Endothelial cell of umbilical vein (primary cell): ENCODE data around the gene NFE2L1. TPM values are rescaled to one million over a fixed set of nuclear protein-coding genes. Genes with fewer than 3 reads are reported as not detected.

Experiments used
- BruUV-seq: library from RNA; stranded (reverse); fragments of 400-500 nt; replicated peaks from 2 replicates; lab custom pipeline; 2021; lab: Mats Ljungman, UMichigan
- CTCF ChIA-PET: fragments of 300-600, 350-600 bp; sonication (Branson Sonifier 250); formaldehyde crosslinking; loops from one replicate; lab custom pipeline; 2021; ENCODE audit warnings: antibody characterized with exemption, inconsistent platforms; lab: Charles Lee
- POLR2A ChIA-PET: fragments of 300-600, 350-600 bp; sonication (Branson Sonifier 250); formaldehyde crosslinking; loops from one replicate; lab custom pipeline; 2021; ENCODE audit warnings: antibody characterized with exemption, inconsistent platforms; lab: Charles Lee
- DNase-seq: peaks from one replicate; pipeline ENCODE4 v3.0.0-alpha.2; 2011; ENCODE audit warnings: low read depth, low spot score
- FAIRE-seq: peaks from 2 replicates; lab custom pipeline; 2011; peaks lifted over from hg19 to GRCh38; lab: Jason Lieb, UNC
- H2AFZ ChIP-seq: 2 replicates; pipeline ENCODE4 v1.6.0; 2012; ENCODE audit warnings: low read depth, low read length, control low read depth, inconsistent platforms
- H3K27ac ChIP-seq: 2 replicates; pipeline ENCODE4 v1.5.1; 2011; ENCODE audit warnings: low read depth, mild to moderate bottlenecking, control low read depth, low read length, moderate library complexity; ENCODE audit not compliant: insufficient read depth
- H3K27me3 ChIP-seq, 2 experiments: 2 replicates each; pipeline versions ENCODE4 v1.6.0 to v1.6.1; 2011; ENCODE audit warnings: low read length in 2 of 2, mixed read lengths in 1 of 2; ENCODE audit not compliant: control insufficient read depth in 2 of 2, insufficient read depth in 2 of 2
- H3K36me3 ChIP-seq, 2 experiments: 2 replicates in 1 of 2; 3 replicates in 1 of 2; pipeline ENCODE4 v1.5.1; 2011; ENCODE audit warnings: low read length in 2 of 2, mild to moderate bottlenecking in 1 of 2, moderate library complexity in 1 of 2; ENCODE audit not compliant: control insufficient read depth in 2 of 2, insufficient read depth in 2 of 2; ENCODE audit errors: extremely low read depth in 1 of 2
- H3K4me1 ChIP-seq: 3 replicates; pipeline ENCODE4 v1.5.1; 2011; ENCODE audit warnings: mild to moderate bottlenecking, low read length; ENCODE audit not compliant: control insufficient read depth, insufficient read depth; ENCODE audit errors: extremely low read depth
- H3K4me2 ChIP-seq: 2 replicates; pipeline ENCODE4 v1.6.1; 2011; ENCODE audit warnings: low read length, control low read depth, mixed read lengths; ENCODE audit not compliant: insufficient read depth
- H3K4me3 ChIP-seq, 3 experiments: fragments of 200-600 bp in 1 of 3; sonication (generic), shearing (Covaris generic) in 1 of 3; replicated peaks in 1 of 3; 2 replicates each; pipeline ENCODE4 v1.5.1; 2011 to 2016; ENCODE audit warnings: control low read depth in 3 of 3, low read length in 3 of 3, mild to moderate bottlenecking in 2 of 3, inconsistent platforms in 1 of 3, low read depth in 1 of 3, moderate library complexity in 1 of 3; ENCODE audit not compliant: insufficient read depth in 1 of 3
- H3K79me2 ChIP-seq: 2 replicates; pipeline ENCODE4 v1.6.0; 2012; ENCODE audit warnings: low read length, inconsistent platforms; ENCODE audit not compliant: control insufficient read depth, insufficient read depth
- H3K9ac ChIP-seq: replicated peaks from 2 replicates; pipeline ENCODE3; 2011; ENCODE audit warnings: low read length, control low read depth; ENCODE audit not compliant: insufficient read depth; ENCODE audit errors: extremely low read depth
- H3K9me1 ChIP-seq: replicated peaks from 3 replicates; pipeline ENCODE4 v1.6.0; 2011; ENCODE audit warnings: mild to moderate bottlenecking, low read length; ENCODE audit not compliant: control insufficient read depth, insufficient read depth; ENCODE audit errors: extremely low read depth
- H3K9me3 ChIP-seq: replicated peaks from 2 replicates; pipeline ENCODE4 v1.5.1; 2012; ENCODE audit warnings: low read length, inconsistent platforms; ENCODE audit not compliant: control insufficient read depth, insufficient read depth
- H4K20me1 ChIP-seq: replicated peaks from 2 replicates; pipeline ENCODE3; 2011; ENCODE audit warnings: mild to moderate bottlenecking, low read length; ENCODE audit not compliant: control insufficient read depth, insufficient read depth; ENCODE audit errors: extremely low read depth
- GATA2 ChIP-seq: IDR thresholded peaks from 2 replicates; pipeline ENCODE4 v1.7.0; 2011; ENCODE audit warnings: low read depth, mild to moderate bottlenecking, moderate library complexity, mixed read lengths, low read length; ENCODE audit not compliant: insufficient read length, insufficient read depth
- POLR2AphosphoS5 ChIP-seq: IDR thresholded peaks from 2 replicates; pipeline ENCODE4 v1.6.1; 2012; ENCODE audit warnings: low read depth, mild to moderate bottlenecking, control low read depth, low read length, moderate library complexity; ENCODE audit not compliant: insufficient read depth
- dilution Hi-C: fragments of 300-500 bp; cut with MboI; formaldehyde crosslinking; loops from one replicate; pipeline ENCODE4 v1.15.0; 2019; ENCODE audit warnings: low sequenced_read_pairs; ENCODE audit not compliant: extremely low pct_ligation_motif_present
- intact Hi-C: fragments of 100-400 bp; cut with micrococcal nuclease; formaldehyde crosslinking; loops from one replicate; pipeline ENCODE4 v1.10.0; 2022
- polyA plus RNA-seq, 4 experiments: library from polyadenylated mRNA; depleted of rRNA in 3 of 4; stranded (reverse) in 3 of 4; unstranded in 1 of 4; fragments of >200 nt; gene quantifications; 2 replicates each; pipeline versions ENCODE4 v1.2.1 to v1.2.3, GENCODE V29; 2011 to 2012; ENCODE audit warnings: missing spikeins in 1 of 4
- total RNA-seq: library from RNA; stranded (reverse); gene quantifications from 2 replicates; pipeline ENCODE4 v1.2.3, GENCODE V29; 2021
- TF ChIP-seq, protein P1 (sequence below), 2 donors: IDR thresholded peaks; 1 replicate in 1 of 2; 2 replicates in 1 of 2; pipeline ENCODE4 v1.5.1; 2011; ENCODE audit warnings: low read length in 2 of 2, mild to moderate bottlenecking in 2 of 2, moderate library complexity in 2 of 2, control low read depth in 1 of 2, inconsistent platforms in 1 of 2, low read depth in 1 of 2; ENCODE audit not compliant: insufficient read depth in 1 of 2; ENCODE audit errors: extremely low read depth in 1 of 2

The NFE2L1 gene
- total and polyA plus RNA-seq, 2 donors (not counting 3 experiments of a cell fraction or from before 2014, with no cell fraction given), result 187 to 236 TPM

DNA sequence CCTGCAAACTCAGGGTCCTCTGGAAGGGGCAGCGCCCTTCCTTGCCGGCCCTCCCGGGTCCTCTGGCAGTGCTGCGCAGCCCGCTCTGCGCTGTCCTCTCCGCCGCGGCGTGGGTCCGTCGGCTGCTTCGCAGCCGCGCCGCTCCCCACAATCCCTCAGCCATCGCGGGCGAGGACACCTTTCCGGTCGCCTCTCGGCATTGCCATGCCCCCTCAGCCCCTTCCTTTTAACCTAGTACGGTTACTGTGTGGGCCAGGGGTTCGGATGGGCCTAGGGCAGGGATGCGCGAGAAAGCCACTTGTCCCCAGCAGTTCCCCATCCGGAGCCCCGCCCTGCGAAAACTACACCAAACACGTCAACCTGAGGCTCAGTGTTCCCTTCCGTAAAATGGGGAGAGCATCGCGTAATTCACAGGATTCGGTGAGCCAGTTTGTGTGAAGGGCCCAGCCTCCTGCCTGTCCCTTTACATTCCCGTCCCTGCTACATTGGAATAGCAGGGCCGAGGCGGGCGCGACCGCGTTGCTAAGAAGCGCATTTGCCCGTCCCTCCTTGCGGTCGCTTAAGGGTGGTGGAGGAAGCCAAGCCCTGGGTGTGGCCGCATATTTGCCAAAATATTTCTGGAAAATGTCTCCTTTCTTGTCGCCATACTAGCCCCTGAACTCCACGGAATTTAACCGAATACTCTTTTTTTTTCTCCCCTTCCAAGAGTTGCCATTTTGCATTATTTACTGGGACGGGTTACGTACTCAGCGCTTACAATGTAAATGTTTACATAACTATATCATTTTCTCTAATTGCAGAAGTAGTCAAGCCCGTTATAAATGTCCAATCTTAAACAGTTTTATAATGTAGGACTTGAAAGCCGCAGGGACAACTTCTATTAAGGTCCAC is 23.8 kb upstream of the NFE2L1 start:
- POLR2A ChIA-PET, result interaction anchor here (1.0 kb wide), 2 partner anchors 24 to 71 kb away, joined by 3 to 5 read pairs; partner anchors contain the start of gene NFE2L1
- TF ChIP-seq GATA2 (no peak), POLR2AphosphoS5 (no peak)
- TF ChIP-seq, protein P1, sequence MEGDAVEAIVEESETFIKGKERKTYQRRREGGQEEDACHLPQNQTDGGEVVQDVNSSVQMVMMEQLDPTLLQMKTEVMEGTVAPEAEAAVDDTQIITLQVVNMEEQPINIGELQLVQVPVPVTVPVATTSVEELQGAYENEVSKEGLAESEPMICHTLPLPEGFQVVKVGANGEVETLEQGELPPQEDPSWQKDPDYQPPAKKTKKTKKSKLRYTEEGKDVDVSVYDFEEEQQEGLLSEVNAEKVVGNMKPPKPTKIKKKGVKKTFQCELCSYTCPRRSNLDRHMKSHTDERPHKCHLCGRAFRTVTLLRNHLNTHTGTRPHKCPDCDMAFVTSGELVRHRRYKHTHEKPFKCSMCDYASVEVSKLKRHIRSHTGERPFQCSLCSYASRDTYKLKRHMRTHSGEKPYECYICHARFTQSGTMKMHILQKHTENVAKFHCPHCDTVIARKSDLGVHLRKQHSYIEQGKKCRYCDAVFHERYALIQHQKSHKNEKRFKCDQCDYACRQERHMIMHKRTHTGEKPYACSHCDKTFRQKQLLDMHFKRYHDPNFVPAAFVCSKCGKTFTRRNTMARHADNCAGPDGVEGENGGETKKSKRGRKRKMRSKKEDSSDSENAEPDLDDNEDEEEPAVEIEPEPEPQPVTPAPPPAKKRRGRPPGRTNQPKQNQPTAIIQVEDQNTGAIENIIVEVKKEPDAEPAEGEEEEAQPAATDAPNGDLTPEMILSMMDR (IDR thresholded peaks at IDR 0.05; ENCODE audit: extremely low read depth in 1 of 2, insufficient read depth in 1 of 2, low read depth in 1 of 2, low read length in 2 of 2), result no peak
- peak overlapping the region; percentile 7 to 55 (median 15) for H3K4me3 ChIP-seq
- no peaks in the 10 kb centered on the region for H3K79me2 ChIP-seq
- H2AFZ ChIP-seq, result peak overlapping the region; percentile 63
- no peak overlapping the region for H3K27ac ChIP-seq
- H3K9me1 ChIP-seq, result no peaks in the 10 kb centered on the region
- H3K4me2 ChIP-seq, result peak overlapping the region; percentile 86
- H3K9ac ChIP-seq, result peak overlapping the region; percentile 0
- H3K4me1 ChIP-seq, result peaks cover 26% of the 10 kb centered on the region
- no peaks in the 10 kb centered on the region for H4K20me1 ChIP-seq
- H3K9me3 ChIP-seq, result no peaks in the 10 kb centered on the region
- DNase-seq (no peak), FAIRE-seq (peak; percentile 72)
- dilution Hi-C loops (no loop called here), intact Hi-C loops (loop anchor here (1.0 to 10.0 kb wide), 9 partner anchors 24 to 594 kb away; partner anchors contain the start of genes CBX1 and NFE2L1)
- H3K36me3 ChIP-seq, result no peaks in the 10 kb centered on the region
- no peaks in the 10 kb centered on the region for H3K27me3 ChIP-seq
- CTCF ChIA-PET, result interaction anchor here (0.8 to 7.3 kb wide), 23 partner anchors 19 to 928 kb away, joined by 3 to 210 read pairs (median 5); partner anchors contain the start of genes CDK5RAP3, NFE2L1 and SNX11
- BruUV-seq, result no TSS peak
